ENCODE data around the gene TAF11L8.
"Not testable (repeated sequence)": the region's sequence is repeated elsewhere in the genome, so short reads cannot be mapped to it uniquely, and the experiment has no call there.

The TAF11L8 gene

GRCh38 chr5:17620627-17621026 is 29.9 kb upstream of the TAF11L8 start:
- TF ChIP-seq CTCF (IDR thresholded peaks at IDR 0.05; ENCODE audit: borderline replicate concordance, extremely low read depth, low read length, poor library complexity, severe bottlenecking): no peak
- TF ChIP-seq EZH2 (IDR thresholded peaks at IDR 0.05; ENCODE audit: borderline replicate concordance, low read depth, low read length, severe bottlenecking): no peak
- no peak overlapping the region for H3K9ac ChIP-seq (ENCODE audit: low read depth, low read length)
- H3K4me3 ChIP-seq (ENCODE audit: low read depth in 1 of 2, low read length in 2 of 2): no peak overlapping the region
- ATAC-seq (ENCODE audit: insufficient read depth, low read depth) (no peak), DNase-seq (no peak)
- no peaks in the 10 kb centered on the region for H3K4me1 ChIP-seq (ENCODE audit: insufficient read depth, low read length)
- H3K4me2 ChIP-seq (ENCODE audit: insufficient read depth, low read length): no peak overlapping the region
- no peaks in the 10 kb centered on the region for H3K9me3 ChIP-seq (ENCODE audit: insufficient read depth, low read length, severe bottlenecking)
- no peaks in the 10 kb centered on the region for H3K79me2 ChIP-seq (ENCODE audit: insufficient read depth, low read length)
- no peak overlapping the region for H3K27ac ChIP-seq (ENCODE audit: low read length)
- H2AFZ ChIP-seq (ENCODE audit: low read depth, low read length): no peak overlapping the region
- no peaks in the 10 kb centered on the region for H4K20me1 ChIP-seq (ENCODE audit: insufficient read depth, low read length)
- H3K27me3 ChIP-seq (ENCODE audit: insufficient read depth, low read length, poor library complexity): no peaks in the 10 kb centered on the region
- H3K36me3 ChIP-seq (ENCODE audit: insufficient read depth, low read length): no peaks in the 10 kb centered on the region

DNA sequence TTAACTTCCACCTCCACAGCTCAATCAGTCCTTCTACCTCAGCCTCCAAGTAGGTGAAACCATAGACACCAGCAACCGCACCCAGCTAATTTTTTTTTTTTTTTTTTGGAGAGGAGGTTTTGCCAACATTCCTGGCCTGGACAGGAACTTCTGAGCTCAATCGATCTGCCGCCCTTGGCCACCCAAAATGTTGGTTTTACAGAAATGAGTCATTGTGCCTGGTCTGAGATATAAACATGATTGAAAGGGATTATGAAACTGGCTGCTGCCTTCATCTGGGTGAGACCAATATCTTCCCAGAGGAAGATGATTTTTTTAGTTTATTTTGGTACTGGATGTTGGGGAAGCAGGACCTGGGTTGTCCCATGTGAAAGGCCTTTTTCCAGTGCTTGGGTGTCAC is 28.6 kb upstream of the TAF11L8 start:
- no peak overlapping the region for H3K4me2 ChIP-seq (ENCODE audit: insufficient read depth, low read length)
- H4K20me1 ChIP-seq (ENCODE audit: insufficient read depth, low read length): no peaks in the 10 kb centered on the region
- ATAC-seq (ENCODE audit: insufficient read depth, low read depth) (no peak), DNase-seq (no peak)
- no peak overlapping the region for H3K9ac ChIP-seq (ENCODE audit: low read depth, low read length)
- H3K4me3 ChIP-seq (ENCODE audit: low read depth in 1 of 2, low read length in 2 of 2): no peak overlapping the region
- H3K4me1 ChIP-seq (ENCODE audit: insufficient read depth, low read length): no peaks in the 10 kb centered on the region
- no peaks in the 10 kb centered on the region for H3K27me3 ChIP-seq (ENCODE audit: insufficient read depth, low read length, poor library complexity)
- no peaks in the 10 kb centered on the region for H3K36me3 ChIP-seq (ENCODE audit: insufficient read depth, low read length)
- no peak overlapping the region for H3K27ac ChIP-seq (ENCODE audit: low read length)
- no peak for TF ChIP-seq CTCF (IDR thresholded peaks at IDR 0.05; ENCODE audit: borderline replicate concordance, extremely low read depth, low read length, poor library complexity, severe bottlenecking)
- TF ChIP-seq EZH2 (IDR thresholded peaks at IDR 0.05; ENCODE audit: borderline replicate concordance, low read depth, low read length, severe bottlenecking): no peak
- H2AFZ ChIP-seq (ENCODE audit: low read depth, low read length): no peak overlapping the region
- H3K9me3 ChIP-seq (ENCODE audit: insufficient read depth, low read length, severe bottlenecking): no peaks in the 10 kb centered on the region
- H3K79me2 ChIP-seq (ENCODE audit: insufficient read depth, low read length): no peaks in the 10 kb centered on the region

DNA sequence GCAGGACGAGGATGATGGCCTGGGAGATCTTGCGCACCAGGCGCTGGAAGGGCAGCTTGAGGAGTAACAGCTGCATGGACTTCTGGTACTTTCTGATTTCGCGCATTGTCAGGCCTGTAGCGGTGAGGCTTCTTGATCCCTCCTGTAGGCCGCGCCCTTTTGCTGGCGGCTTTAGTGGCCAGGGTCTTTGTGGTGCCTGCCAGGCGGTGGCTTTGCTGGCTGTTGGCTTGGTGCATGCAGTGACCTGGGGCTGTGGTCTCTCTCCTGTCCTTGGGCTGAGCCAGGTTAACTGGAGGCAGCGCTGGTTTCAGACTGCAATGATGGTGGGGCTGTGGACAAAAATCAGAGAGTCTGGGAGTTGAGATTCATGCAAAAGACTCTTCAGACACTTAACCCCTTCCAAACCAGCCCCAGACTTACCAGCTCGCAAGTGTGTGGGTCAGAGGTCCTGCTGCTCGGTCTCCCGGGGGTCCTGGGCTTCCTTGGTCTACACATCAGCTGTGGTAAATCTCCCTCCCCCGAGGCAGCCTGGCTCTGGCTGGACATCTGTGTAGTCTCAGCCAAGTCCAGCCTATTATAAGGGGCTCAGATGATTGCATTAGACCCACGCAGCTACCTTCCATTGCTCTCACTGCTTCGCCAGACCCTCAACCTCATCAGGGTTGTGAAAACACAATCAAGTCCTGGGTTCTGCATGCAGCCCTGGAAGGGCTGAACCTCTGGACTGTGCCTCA is 24.3 kb upstream of the TAF11L8 start:
- no peak for ATAC-seq (ENCODE audit: insufficient read depth, low read depth)

DNA sequence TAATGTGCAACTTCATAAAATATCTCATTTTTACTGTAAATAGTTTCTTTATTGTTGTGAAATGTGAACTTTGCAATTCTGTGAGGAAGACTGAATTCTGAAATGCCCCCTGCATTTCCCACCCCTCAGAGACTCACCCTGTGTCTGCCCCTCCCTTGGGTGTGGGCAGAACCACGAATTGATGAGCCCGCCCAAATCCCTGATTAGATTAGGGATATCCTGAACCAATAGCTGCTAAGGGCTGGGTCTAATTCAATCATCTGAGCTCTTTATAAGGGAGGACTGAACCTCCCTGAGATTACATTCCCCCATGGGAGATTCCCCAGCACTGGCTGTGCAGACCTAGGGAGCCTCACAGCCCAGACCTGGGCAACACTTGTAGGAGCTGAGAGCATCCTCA is 19.3 kb upstream of the TAF11L8 start, which contains the start of gene TAF11L12:
Gene TAF11L12 (plus strand): TSS at position 301 of the 400 bp plus-strand sequence.
- H3K4me1 ChIP-seq (ENCODE audit: insufficient read depth, low read length); H3K27ac ChIP-seq (ENCODE audit: low read length); H3K79me2 ChIP-seq (ENCODE audit: insufficient read depth, low read length); H3K4me3 ChIP-seq (ENCODE audit: low read depth in 1 of 2, low read length in 2 of 2); H3K9ac ChIP-seq (ENCODE audit: low read depth, low read length); H2AFZ ChIP-seq (ENCODE audit: low read depth, low read length); H3K36me3 ChIP-seq (ENCODE audit: insufficient read depth, low read length); ATAC-seq (ENCODE audit: insufficient read depth, low read depth); H3K27me3 ChIP-seq (ENCODE audit: insufficient read depth, low read length, poor library complexity); H3K9me3 ChIP-seq (ENCODE audit: insufficient read depth, low read length, severe bottlenecking); DNase-seq; H4K20me1 ChIP-seq (ENCODE audit: insufficient read depth, low read length); H3K4me2 ChIP-seq (ENCODE audit: insufficient read depth, low read length): not testable (repeated sequence)

More for the DNA sequence above, 24.3 kb upstream of the TAF11L8 start:
- TF ChIP-seq EZH2 (IDR thresholded peaks at IDR 0.05; ENCODE audit: borderline replicate concordance, low read depth, low read length, severe bottlenecking): no peak
- no peak for TF ChIP-seq CTCF (IDR thresholded peaks at IDR 0.05; ENCODE audit: borderline replicate concordance, extremely low read depth, low read length, poor library complexity, severe bottlenecking)
- Histone ChIP-seq H3K79me2 (ENCODE audit: insufficient read depth, low read length) (no peaks in the 10 kb centered on the region), H3K4me3 (ENCODE audit: low read depth in 1 of 2, low read length in 2 of 2) (no peak overlapping the region), H3K36me3 (ENCODE audit: insufficient read depth, low read length) (no peaks in the 10 kb centered on the region), H3K9me3 (ENCODE audit: insufficient read depth, low read length, severe bottlenecking) (no peaks in the 10 kb centered on the region), H3K9ac (ENCODE audit: low read depth, low read length) (no peak overlapping the region), H4K20me1 (ENCODE audit: insufficient read depth, low read length) (no peaks in the 10 kb centered on the region), H2AFZ (ENCODE audit: low read depth, low read length) (no peak overlapping the region), H3K4me1 (ENCODE audit: insufficient read depth, low read length) (no peaks in the 10 kb centered on the region), H3K27ac (ENCODE audit: low read length) (no peak overlapping the region), H3K27me3 (ENCODE audit: insufficient read depth, low read length, poor library complexity) (no peaks in the 10 kb centered on the region), H3K4me2 (ENCODE audit: insufficient read depth, low read length) (no peak overlapping the region)
- no peak for DNase-seq

DNA sequence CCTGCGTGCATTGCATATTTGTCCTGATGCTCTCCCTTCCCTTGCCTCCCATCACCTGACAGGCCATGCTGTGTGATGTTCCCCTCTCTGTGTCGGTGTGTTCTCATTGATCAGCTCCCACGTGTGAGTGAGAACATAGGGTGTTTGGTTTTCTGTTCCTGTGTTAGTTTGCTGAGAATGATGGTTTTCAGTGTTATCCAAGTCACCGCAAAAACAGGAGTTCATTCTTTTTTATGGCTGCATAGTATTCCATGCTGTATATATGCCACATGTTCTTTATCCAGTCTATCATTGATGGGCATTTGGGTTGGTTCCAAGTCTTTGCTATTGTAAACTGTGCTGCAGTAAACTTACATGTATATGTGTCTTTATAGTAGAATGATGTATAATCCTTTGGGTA is 16.7 kb upstream of the TAF11L8 start:
- not testable (repeated sequence) for H3K27me3 ChIP-seq (ENCODE audit: insufficient read depth, low read length, poor library complexity); H2AFZ ChIP-seq (ENCODE audit: low read depth, low read length); H3K9me3 ChIP-seq (ENCODE audit: insufficient read depth, low read length, severe bottlenecking); DNase-seq; H4K20me1 ChIP-seq (ENCODE audit: insufficient read depth, low read length); H3K4me1 ChIP-seq (ENCODE audit: insufficient read depth, low read length); H3K27ac ChIP-seq (ENCODE audit: low read length); H3K4me2 ChIP-seq (ENCODE audit: insufficient read depth, low read length); H3K79me2 ChIP-seq (ENCODE audit: insufficient read depth, low read length); ATAC-seq (ENCODE audit: insufficient read depth, low read depth); H3K4me3 ChIP-seq (ENCODE audit: low read depth in 1 of 2, low read length in 2 of 2); H3K9ac ChIP-seq (ENCODE audit: low read depth, low read length); H3K36me3 ChIP-seq (ENCODE audit: insufficient read depth, low read length)

Data from DND-41 (cell line).